ENCODE data around the gene CMTM3.

Gene CMTM3

GRCh38 chr16:66647866-66648265 is 43.4 kb downstream of the CMTM3 start:
- H3K4me3 ChIP-seq (ENCODE audit: insufficient read length, low read depth), result no peak overlapping the region
- TF ChIP-seq ZNF274 (IDR thresholded peaks at IDR 0.05; ENCODE audit: low read depth, low read length) (no peak), SUZ12 (IDR thresholded peaks at IDR 0.05; ENCODE audit: extremely low read depth, insufficient read depth, insufficient read length) (no peak), YY1 (IDR thresholded peaks at IDR 0.05; ENCODE audit: insufficient read depth, insufficient read length) (no peak)
- DNase-seq (ENCODE audit: low read depth, low spot score), result no peak
- H3K36me3 ChIP-seq (ENCODE audit: insufficient read depth, insufficient read length, low read length), result no peaks in the 10 kb centered on the region
- no peaks in the 10 kb centered on the region for H3K27me3 ChIP-seq (ENCODE audit: insufficient read depth, insufficient read length)
- H3K9me3 ChIP-seq (ENCODE audit: insufficient read depth, low read length), result no peaks in the 10 kb centered on the region
- no peaks in the 10 kb centered on the region for H3K4me1 ChIP-seq (ENCODE audit: insufficient read depth, insufficient read length)
- H3K9ac ChIP-seq (ENCODE audit: insufficient read length, low read depth), result no peak overlapping the region

- Histone ChIP-seq H3K4me3 (ENCODE audit: insufficient read length, low read depth) (no peak overlapping the region), H3K36me3 (ENCODE audit: insufficient read depth, insufficient read length, low read length) (no peaks in the 10 kb centered on the region), H3K9ac (ENCODE audit: insufficient read length, low read depth) (no peak overlapping the region), H3K4me1 (ENCODE audit: insufficient read depth, insufficient read length) (no peaks in the 10 kb centered on the region), H3K27me3 (ENCODE audit: insufficient read depth, insufficient read length) (no peaks in the 10 kb centered on the region), H3K9me3 (ENCODE audit: insufficient read depth, low read length) (no peaks in the 10 kb centered on the region)
- no peak for TF ChIP-seq ZNF274 (IDR thresholded peaks at IDR 0.05; ENCODE audit: low read depth, low read length)
- TF ChIP-seq YY1 (IDR thresholded peaks at IDR 0.05; ENCODE audit: insufficient read depth, insufficient read length), result no peak
- no peak for TF ChIP-seq SUZ12 (IDR thresholded peaks at IDR 0.05; ENCODE audit: extremely low read depth, insufficient read depth, insufficient read length)
- DNase-seq (ENCODE audit: low read depth, low spot score), result no peak
These were observed 44.7 kb downstream of the CMTM3 start for GRCh38 chr16:66649167-66649566.

- no peak for TF ChIP-seq ZNF274 (IDR thresholded peaks at IDR 0.05; ENCODE audit: low read depth, low read length)
- Histone ChIP-seq H3K4me3 (ENCODE audit: insufficient read length, low read depth) (no peak overlapping the region), H3K9me3 (ENCODE audit: insufficient read depth, low read length) (no peaks in the 10 kb centered on the region), H3K36me3 (ENCODE audit: insufficient read depth, insufficient read length, low read length) (no peaks in the 10 kb centered on the region), H3K27me3 (ENCODE audit: insufficient read depth, insufficient read length) (no peaks in the 10 kb centered on the region), H3K4me1 (ENCODE audit: insufficient read depth, insufficient read length) (no peaks in the 10 kb centered on the region), H3K9ac (ENCODE audit: insufficient read length, low read depth) (no peak overlapping the region)
- no peak for DNase-seq (ENCODE audit: low read depth, low spot score)
These were observed 45.2 kb downstream of the CMTM3 start for GRCh38 chr16:66649636-66650205.

- Histone ChIP-seq H3K9ac (ENCODE audit: insufficient read length, low read depth) (no peak overlapping the region), H3K9me3 (ENCODE audit: insufficient read depth, low read length) (no peaks in the 10 kb centered on the region), H3K36me3 (ENCODE audit: insufficient read depth, insufficient read length, low read length) (no peaks in the 10 kb centered on the region), H3K4me1 (ENCODE audit: insufficient read depth, insufficient read length) (no peaks in the 10 kb centered on the region), H3K4me3 (ENCODE audit: insufficient read length, low read depth) (no peak overlapping the region), H3K27me3 (ENCODE audit: insufficient read depth, insufficient read length) (no peaks in the 10 kb centered on the region)
- DNase-seq (ENCODE audit: low read depth, low spot score), result peak; percentile 84
- TF ChIP-seq YY1 (IDR thresholded peaks at IDR 0.05; ENCODE audit: insufficient read depth, insufficient read length) (no peak), ZNF274 (IDR thresholded peaks at IDR 0.05; ENCODE audit: low read depth, low read length) (no peak), SUZ12 (IDR thresholded peaks at IDR 0.05; ENCODE audit: extremely low read depth, insufficient read depth, insufficient read length) (no peak)
These were observed 46.4 kb downstream of the CMTM3 start for GRCh38 chr16:66650707-66651473.

DNA sequence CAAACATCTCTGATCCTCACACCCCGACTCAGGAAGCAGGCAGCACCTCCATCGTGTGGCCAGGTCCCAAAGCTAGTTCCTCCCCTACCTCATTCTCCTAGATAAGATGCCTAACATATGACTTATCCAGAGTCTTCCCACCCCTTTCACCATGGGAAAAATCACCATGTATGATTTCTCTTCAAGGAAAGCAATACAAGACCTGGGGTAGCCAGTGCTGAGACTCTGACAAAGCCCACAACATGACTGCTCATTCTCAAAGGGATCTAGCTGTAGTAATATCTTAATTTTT is 46.9 kb downstream of the CMTM3 start:
- no peaks in the 10 kb centered on the region for H3K27me3 ChIP-seq (ENCODE audit: insufficient read depth, insufficient read length)
- H3K4me3 ChIP-seq (ENCODE audit: insufficient read length, low read depth), result no peak overlapping the region
- no peak for DNase-seq (ENCODE audit: low read depth, low spot score)

GRCh38 chr16:66651965-66652364 is 47.5 kb downstream of the CMTM3 start:
- no peak for DNase-seq (ENCODE audit: low read depth, low spot score)
- H3K9me3 ChIP-seq (ENCODE audit: insufficient read depth, low read length), result no peaks in the 10 kb centered on the region
- no peak overlapping the region for H3K9ac ChIP-seq (ENCODE audit: insufficient read length, low read depth)
- H3K4me3 ChIP-seq (ENCODE audit: insufficient read length, low read depth), result no peak overlapping the region
- TF ChIP-seq YY1 (IDR thresholded peaks at IDR 0.05; ENCODE audit: insufficient read depth, insufficient read length) (no peak), ZNF274 (IDR thresholded peaks at IDR 0.05; ENCODE audit: low read depth, low read length) (no peak), SUZ12 (IDR thresholded peaks at IDR 0.05; ENCODE audit: extremely low read depth, insufficient read depth, insufficient read length) (no peak)
- H3K27me3 ChIP-seq (ENCODE audit: insufficient read depth, insufficient read length), result no peaks in the 10 kb centered on the region
- H3K4me1 ChIP-seq (ENCODE audit: insufficient read depth, insufficient read length), result no peaks in the 10 kb centered on the region
- H3K36me3 ChIP-seq (ENCODE audit: insufficient read depth, insufficient read length, low read length), result no peaks in the 10 kb centered on the region

More for the DNA sequence above, 46.9 kb downstream of the CMTM3 start:
- Histone ChIP-seq H3K9me3 (ENCODE audit: insufficient read depth, low read length) (no peaks in the 10 kb centered on the region), H3K9ac (ENCODE audit: insufficient read length, low read depth) (no peak overlapping the region), H3K4me1 (ENCODE audit: insufficient read depth, insufficient read length) (no peaks in the 10 kb centered on the region), H3K36me3 (ENCODE audit: insufficient read depth, insufficient read length, low read length) (no peaks in the 10 kb centered on the region)
- TF ChIP-seq SUZ12 (IDR thresholded peaks at IDR 0.05; ENCODE audit: extremely low read depth, insufficient read depth, insufficient read length) (no peak), ZNF274 (IDR thresholded peaks at IDR 0.05; ENCODE audit: low read depth, low read length) (no peak), YY1 (IDR thresholded peaks at IDR 0.05; ENCODE audit: insufficient read depth, insufficient read length) (no peak)

DNA sequence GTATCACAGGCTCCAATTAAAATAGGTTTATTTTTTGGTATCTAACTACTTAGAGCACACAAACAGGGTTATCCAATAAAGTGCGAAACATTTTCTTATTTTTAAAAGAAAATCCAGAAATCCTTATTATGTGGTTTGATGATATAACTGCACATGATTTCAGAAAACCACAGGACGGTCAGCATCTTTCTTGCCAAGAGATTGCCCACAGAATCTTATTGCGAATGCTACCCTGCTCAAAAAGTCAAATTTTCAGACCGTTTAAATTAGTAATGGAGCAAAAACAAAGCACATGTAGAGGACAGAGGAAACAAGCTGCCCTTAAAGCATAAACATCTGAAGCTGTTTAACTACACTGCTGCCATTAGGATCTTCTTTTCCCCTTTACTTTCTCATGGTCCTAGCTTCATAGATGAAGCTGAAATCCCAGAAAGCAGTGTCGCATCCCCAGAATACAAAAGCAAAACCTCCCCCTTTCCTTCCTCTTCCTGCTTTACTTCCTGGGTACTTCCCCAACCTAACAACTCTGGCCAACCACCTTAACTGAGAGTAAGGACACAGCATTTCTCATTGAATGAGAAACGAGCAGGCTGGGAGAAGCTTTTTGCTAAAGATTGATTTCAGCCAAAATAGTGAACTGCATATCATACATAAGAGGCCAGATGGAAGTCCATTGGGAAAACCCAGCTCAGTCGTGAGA is 48.3 kb downstream of the CMTM3 start:
- H3K4me3 ChIP-seq (ENCODE audit: insufficient read length, low read depth), result no peak overlapping the region
- H3K9me3 ChIP-seq (ENCODE audit: insufficient read depth, low read length), result no peaks in the 10 kb centered on the region
- no peak overlapping the region for H3K9ac ChIP-seq (ENCODE audit: insufficient read length, low read depth)
- H3K27me3 ChIP-seq (ENCODE audit: insufficient read depth, insufficient read length), result no peaks in the 10 kb centered on the region
- TF ChIP-seq YY1 (IDR thresholded peaks at IDR 0.05; ENCODE audit: insufficient read depth, insufficient read length) (no peak), SUZ12 (IDR thresholded peaks at IDR 0.05; ENCODE audit: extremely low read depth, insufficient read depth, insufficient read length) (no peak), ZNF274 (IDR thresholded peaks at IDR 0.05; ENCODE audit: low read depth, low read length) (no peak)
- no peak for DNase-seq (ENCODE audit: low read depth, low spot score)
- H3K4me1 ChIP-seq (ENCODE audit: insufficient read depth, insufficient read length), result no peaks in the 10 kb centered on the region
- H3K36me3 ChIP-seq (ENCODE audit: insufficient read depth, insufficient read length, low read length), result no peaks in the 10 kb centered on the region

Data from NT2/D1 (cell line).